Putamen (tissue), 1 donor: ENCODE measurements around the gene RNF187.

Experiments
- DNase-seq: peaks from one replicate; pipeline ENCODE4 v3.0.0-alpha.2; 2016; ENCODE audit warnings: low spot score

Gene RNF187

DNA sequence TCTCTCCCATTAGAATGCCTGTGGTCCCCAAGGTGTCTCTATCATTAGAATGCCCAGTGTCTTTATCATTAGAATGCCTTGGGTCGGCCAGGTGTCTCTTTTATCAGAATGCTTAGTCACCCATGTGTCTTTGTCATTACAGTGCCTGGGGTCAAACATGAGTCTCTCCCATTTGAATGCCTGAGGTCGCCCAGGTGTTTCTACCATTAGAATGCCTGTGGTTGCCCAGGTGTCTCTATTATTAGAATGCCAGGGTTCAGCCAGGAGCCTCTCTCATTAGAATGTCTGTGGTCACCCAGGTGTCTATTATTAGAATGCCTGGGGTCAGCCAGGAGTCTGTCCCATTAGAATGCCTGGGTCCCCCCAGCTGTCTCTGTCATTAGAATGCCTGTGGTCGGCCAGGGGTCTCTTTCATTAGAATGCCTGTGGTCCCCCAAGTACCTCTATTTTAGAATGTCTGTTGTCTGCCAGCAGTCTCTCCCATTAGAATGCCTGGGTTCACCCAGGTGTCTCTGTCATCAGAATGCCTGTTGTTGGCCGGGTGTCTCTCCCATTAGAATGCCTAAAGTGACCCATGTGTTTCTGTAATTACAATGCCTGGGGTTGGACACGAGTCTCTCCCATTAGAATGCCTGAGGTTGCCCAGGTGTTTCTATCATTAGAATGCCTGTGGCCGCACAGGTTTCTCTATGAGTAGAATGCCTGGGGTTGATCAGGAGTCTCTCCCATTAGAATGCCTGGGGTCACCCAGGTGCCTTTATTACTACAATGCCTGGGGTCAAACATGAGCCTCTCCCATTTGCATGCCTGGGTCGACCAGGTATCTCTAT is 57.1 kb downstream of the RNF187 start:
- no peak for DNase-seq

- no peak for DNase-seq
Observed at GRCh38 chr1:228544921-228545591, 57.9 kb downstream of the RNF187 start.
